ENCODE data around the gene EGR1. TPM values are rescaled to one million over a fixed set of nuclear protein-coding genes. Genes with fewer than 3 reads are reported as not detected.

Gene EGR1
- total RNA-seq, 1 experiment from 2014 or later, result 83.3 TPM

DNA sequence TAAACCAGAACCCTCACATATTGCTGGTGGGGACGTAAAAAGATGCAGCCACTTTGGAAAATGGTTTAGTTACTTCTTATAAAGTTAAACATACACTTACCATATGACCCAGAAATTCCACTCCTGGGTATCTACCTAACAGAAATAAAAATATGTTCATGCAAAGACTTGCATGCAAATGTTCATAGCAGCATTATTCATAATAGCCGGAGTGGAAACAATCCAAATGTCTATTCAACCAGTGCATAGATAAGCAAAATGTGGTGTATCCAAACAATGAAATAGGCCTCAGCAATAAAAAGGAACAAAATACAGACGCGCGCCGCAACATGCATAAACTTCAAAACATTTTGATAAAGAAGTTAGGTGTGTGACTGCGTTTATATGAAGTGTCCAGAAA lies 11.6 kb downstream of the EGR1 start:
- TF ChIP-seq, protein P1, sequence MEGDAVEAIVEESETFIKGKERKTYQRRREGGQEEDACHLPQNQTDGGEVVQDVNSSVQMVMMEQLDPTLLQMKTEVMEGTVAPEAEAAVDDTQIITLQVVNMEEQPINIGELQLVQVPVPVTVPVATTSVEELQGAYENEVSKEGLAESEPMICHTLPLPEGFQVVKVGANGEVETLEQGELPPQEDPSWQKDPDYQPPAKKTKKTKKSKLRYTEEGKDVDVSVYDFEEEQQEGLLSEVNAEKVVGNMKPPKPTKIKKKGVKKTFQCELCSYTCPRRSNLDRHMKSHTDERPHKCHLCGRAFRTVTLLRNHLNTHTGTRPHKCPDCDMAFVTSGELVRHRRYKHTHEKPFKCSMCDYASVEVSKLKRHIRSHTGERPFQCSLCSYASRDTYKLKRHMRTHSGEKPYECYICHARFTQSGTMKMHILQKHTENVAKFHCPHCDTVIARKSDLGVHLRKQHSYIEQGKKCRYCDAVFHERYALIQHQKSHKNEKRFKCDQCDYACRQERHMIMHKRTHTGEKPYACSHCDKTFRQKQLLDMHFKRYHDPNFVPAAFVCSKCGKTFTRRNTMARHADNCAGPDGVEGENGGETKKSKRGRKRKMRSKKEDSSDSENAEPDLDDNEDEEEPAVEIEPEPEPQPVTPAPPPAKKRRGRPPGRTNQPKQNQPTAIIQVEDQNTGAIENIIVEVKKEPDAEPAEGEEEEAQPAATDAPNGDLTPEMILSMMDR (conservative IDR thresholded peaks at IDR 0.05), result no peak
- Histone ChIP-seq H3T11ph (ENCODE audit: low read length) (no peak overlapping the region), H3K9ac (ENCODE audit: extremely low read depth, insufficient read length, low read length) (no peak overlapping the region), H3K23me2 (ENCODE audit: insufficient read length, low read depth, low read length, poor library complexity, severe bottlenecking) (no peaks in the 10 kb centered on the region), H3K14ac (ENCODE audit: insufficient read depth, low read length) (no peak overlapping the region), H2BK15ac (ENCODE audit: low read depth, low read length) (no peak overlapping the region), H2AFZ (ENCODE audit: low read length) (no peak overlapping the region), H2BK5ac (ENCODE audit: insufficient read length, low read length) (no peak overlapping the region), H2BK20ac (ENCODE audit: low read depth, low read length, poor library complexity, severe bottlenecking) (no peak overlapping the region), H3K27me3 (ENCODE audit: insufficient read depth, low read length) (no peaks in the 10 kb centered on the region), H3K23ac (ENCODE audit: insufficient read length, low read depth, low read length) (no peak overlapping the region), H3K27ac (ENCODE audit: insufficient read length, low read depth, low read length) (no peak overlapping the region), H4K20me1 (ENCODE audit: control insufficient read depth, insufficient read depth, insufficient read length) (no peaks in the 10 kb centered on the region), H4K8ac (replicated peaks; ENCODE audit: insufficient read length, low read depth, low read length) (no peak overlapping the region), H3K56ac (ENCODE audit: insufficient read length, low read depth, low read length) (no peak overlapping the region), H3K4ac (ENCODE audit: low read depth, low read length) (no peak overlapping the region), H2BK120ac (ENCODE audit: low read depth, low read length, poor library complexity, severe bottlenecking) (no peak overlapping the region), H4K91ac (ENCODE audit: insufficient read length, low read depth, low read length) (no peak overlapping the region), H3K4me2 (ENCODE audit: insufficient read depth, insufficient read length, low read length) (no peak overlapping the region), H3K79me1 (ENCODE audit: insufficient read depth, low read depth, low read length, poor library complexity, severe bottlenecking) (no peaks in the 10 kb centered on the region), H3K4me1 (ENCODE audit: insufficient read depth, low read length) (0 out of 2 replicates have a peak, but pooled peaks cover 1% of the 10 kb centered on the region), H3K18ac (ENCODE audit: insufficient read length, low read depth, low read length) (no peak overlapping the region), H2AK5ac (ENCODE audit: insufficient read length, low read length) (no peak overlapping the region), H4K5ac (ENCODE audit: insufficient read length, low read depth, low read length) (no peak overlapping the region), H3K79me2 (ENCODE audit: insufficient read depth, low read length) (no peaks in the 10 kb centered on the region), H2BK12ac (ENCODE audit: insufficient read length, low read depth, low read length) (no peak overlapping the region), H3K9me3 (ENCODE audit: control insufficient read depth, low read depth, low read length) (no peaks in the 10 kb centered on the region)
- peaks cover 6% of the 10 kb centered on the region for H3K27me3 Mint-ChIP-seq (ENCODE audit: low read depth)
- H3K4me1 Mint-ChIP-seq, result peaks cover 9 to 10% of the 10 kb centered on the region in 2 experiments
- no peaks in the 10 kb centered on the region for H3K9me3 Mint-ChIP-seq
- no peak for DNase-seq
- WGBS (ENCODE audit: extremely low coverage, insufficient read length, low lambda C conversion rate), result no CpG with 5 or more reads among the region's 7 CpGs
- H3K4me3 Mint-ChIP-seq, result no peak overlapping the region
- no peak overlapping the region for H3K27ac Mint-ChIP-seq
- no peaks in the 10 kb centered on the region; a peak in 1 of 7 replicates for H3K36me3 Mint-ChIP-seq (ENCODE audit: insufficient read depth in 1 of 3, low read depth in 3 of 3)
